Epithelial cell of esophagus (primary cell): ENCODE results near the gene NDRG2.
"Not testable (repeated sequence)": the region's sequence is repeated elsewhere in the genome, so short reads cannot be mapped to it uniquely, and the experiment has no call there.

Source experiments
- DNase-seq: peaks from one replicate; pipeline ENCODE4 v3.0.0; 2010; ENCODE audit warnings: low read depth
- H3K4me3 ChIP-seq: 2 replicates; pipeline ENCODE4 v1.5.1; 2011; ENCODE audit warnings: mild to moderate bottlenecking, low read length, control low read depth
- TF ChIP-seq, protein P1 (sequence below): IDR thresholded peaks from 2 replicates; pipeline ENCODE4 v1.5.1; 2011; ENCODE audit warnings: low read depth, mild to moderate bottlenecking, low read length, control low read depth, inconsistent platforms; ENCODE audit not compliant: insufficient read depth; ENCODE audit errors: missing control alignments

The NDRG2 gene

GRCh38 chr14:21047378-21047781 is 22.5 kb upstream of the NDRG2 start:
- no peak for DNase-seq
- TF ChIP-seq, protein P1, sequence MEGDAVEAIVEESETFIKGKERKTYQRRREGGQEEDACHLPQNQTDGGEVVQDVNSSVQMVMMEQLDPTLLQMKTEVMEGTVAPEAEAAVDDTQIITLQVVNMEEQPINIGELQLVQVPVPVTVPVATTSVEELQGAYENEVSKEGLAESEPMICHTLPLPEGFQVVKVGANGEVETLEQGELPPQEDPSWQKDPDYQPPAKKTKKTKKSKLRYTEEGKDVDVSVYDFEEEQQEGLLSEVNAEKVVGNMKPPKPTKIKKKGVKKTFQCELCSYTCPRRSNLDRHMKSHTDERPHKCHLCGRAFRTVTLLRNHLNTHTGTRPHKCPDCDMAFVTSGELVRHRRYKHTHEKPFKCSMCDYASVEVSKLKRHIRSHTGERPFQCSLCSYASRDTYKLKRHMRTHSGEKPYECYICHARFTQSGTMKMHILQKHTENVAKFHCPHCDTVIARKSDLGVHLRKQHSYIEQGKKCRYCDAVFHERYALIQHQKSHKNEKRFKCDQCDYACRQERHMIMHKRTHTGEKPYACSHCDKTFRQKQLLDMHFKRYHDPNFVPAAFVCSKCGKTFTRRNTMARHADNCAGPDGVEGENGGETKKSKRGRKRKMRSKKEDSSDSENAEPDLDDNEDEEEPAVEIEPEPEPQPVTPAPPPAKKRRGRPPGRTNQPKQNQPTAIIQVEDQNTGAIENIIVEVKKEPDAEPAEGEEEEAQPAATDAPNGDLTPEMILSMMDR: no peak
- no peak overlapping the region for H3K4me3 ChIP-seq

DNA sequence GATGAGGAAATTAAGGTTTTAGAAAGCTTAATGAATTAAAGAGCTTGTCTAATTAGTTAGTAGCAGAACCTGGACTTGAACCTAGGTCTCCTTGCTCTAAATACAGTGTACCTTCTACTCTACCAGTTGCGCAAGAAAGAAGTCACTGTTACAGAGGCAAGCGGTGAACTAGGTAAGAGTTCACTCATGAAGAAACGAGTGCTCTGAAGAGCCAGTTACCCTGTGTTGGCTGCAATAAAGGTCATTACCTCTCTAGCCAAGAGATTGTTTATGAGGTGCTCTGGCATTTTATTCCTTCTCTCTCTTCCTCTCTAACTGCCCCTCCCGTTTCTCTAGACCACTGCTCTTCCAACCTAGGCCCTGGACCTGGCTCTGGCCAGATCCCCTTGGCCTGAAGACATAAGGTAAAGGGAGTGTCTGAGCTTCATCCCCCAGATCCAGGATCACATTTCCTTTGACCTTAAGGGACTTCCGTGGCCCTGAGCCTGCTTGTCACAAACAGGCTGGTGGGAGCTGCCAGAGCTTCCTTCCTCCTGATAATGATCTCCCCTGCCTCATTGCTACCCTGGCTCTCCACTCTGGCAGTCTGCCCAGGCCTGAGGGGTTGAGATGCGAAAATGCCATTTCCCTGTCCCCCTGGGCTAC is 19.2 kb upstream of the NDRG2 start:
- TF ChIP-seq, protein P1: no peak
- no peak overlapping the region for H3K4me3 ChIP-seq
- DNase-seq: no peak

GRCh38 chr14:21043387-21043973 is 18.6 kb upstream of the NDRG2 start:
- TF ChIP-seq, protein P1: no peak
- DNase-seq: no peak
- H3K4me3 ChIP-seq: no peak overlapping the region

DNA sequence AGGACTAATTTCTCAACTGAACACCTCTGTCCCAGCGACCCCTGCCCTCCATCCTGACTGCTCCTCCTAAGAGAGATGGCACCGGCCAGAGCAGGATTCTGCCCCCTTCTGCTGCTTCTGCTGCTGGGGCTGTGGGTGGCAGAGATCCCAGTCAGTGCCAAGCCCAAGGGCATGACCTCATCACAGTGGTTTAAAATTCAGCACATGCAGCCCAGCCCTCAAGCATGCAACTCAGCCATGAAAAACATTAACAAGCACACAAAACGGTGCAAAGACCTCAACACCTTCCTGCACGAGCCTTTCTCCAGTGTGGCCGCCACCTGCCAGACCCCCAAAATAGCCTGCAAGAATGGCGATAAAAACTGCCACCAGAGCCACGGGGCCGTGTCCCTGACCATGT is 18.1 kb upstream of the NDRG2 start:
- TF ChIP-seq, protein P1: no peak
- DNase-seq: no peak
- no peak overlapping the region for H3K4me3 ChIP-seq

GRCh38 chr14:21041676-21042433 is 17.0 kb upstream of the NDRG2 start, which contains the start of gene RNASE7:
TSS of gene RNASE7 (plus strand) at chr14:21042362. CDS start at chr14:21042993, 631 bp downstream.
- peak within 1 kb of the TSS; percentile 21 for H3K4me3 ChIP-seq
- TF ChIP-seq, protein P1: no peak
- DNase-seq: peak; percentile 98

GRCh38 chr14:21040941-21041340 is 16.1 kb upstream of the NDRG2 start:
- H3K4me3 ChIP-seq, DNase-seq: not testable (repeated sequence)

DNA sequence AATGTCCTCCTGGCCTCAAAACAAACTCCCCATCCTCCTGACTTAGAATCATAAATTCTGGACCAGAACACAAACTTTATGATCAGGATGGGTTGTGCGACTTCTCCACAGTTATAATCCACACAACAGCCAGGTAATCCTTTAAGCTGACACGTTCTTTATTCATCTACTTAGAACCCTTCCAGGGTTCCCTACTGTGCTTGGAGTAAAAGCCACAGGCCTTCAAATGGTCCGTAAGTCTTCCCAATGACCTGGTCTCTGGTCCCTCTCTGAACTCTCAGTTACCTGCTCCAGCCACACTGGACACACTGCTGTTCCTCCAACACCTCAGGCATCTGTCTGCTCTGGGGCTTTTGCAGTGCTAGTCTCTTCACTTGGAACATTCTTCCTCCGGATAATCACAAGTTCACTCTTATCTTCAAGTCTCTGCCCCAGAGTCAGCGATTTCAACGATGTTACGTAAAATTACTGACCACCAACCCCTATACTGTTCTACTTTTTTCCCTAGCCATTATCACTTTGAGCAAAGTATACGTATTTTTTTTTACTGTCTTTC is 15.6 kb upstream of the NDRG2 start:
- H3K4me3 ChIP-seq: no peak overlapping the region
- DNase-seq: no peak
- TF ChIP-seq, protein P1: no peak
